ENCODE results near the gene SUSD6. TPM values are rescaled to one million over a fixed set of nuclear protein-coding genes. Genes with fewer than 3 reads are reported as not detected.

The SUSD6 gene
- total RNA-seq, 1 donor from 2014 or later = 34.2 TPM

DNA sequence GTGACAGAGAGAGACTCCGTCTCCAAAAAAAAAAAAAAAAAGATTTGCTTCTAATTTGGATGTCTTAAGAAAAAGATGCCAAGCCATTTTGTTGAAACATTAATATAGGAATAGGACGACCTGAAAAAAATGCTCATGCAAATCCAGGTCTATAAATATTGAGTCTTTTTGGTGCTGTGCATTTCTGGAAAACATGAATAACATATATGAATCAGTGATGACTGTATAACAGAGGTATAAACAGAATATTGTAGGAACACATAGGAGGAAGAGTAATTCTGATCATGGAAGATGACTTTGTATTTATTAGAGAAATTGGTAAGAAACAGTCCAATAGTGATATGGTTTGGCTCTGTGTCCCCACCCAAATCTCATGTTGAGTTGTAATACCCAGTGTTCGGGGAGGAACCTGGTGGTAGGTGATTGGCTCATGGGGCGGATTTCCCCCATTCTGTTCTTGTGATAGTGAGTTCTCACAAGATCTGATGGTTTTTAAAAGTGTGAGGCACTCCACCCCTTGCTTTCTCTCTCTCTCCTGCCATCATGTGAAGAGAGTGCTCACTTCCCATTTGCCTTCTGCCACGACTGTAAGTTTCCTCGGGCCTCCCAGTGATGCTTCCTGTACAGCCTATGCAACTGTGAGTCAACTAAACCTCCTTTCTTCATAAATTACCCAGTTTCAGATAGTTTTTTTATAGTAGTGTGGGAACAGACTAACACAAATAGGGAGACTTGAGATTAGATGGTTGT lies 152.5 kb downstream of the SUSD6 start:
- DNase-seq (ENCODE audit: low read depth) = no peak

Other genes with a start within 250 kb of the SUSD6 start
- 65.0 and 150 TPM in 2 replicates for gene ERH, start 213.3 kb upstream of the SUSD6 start, total RNA-seq
- 151 and 173 TPM in 2 replicates for gene SLC39A9, start 212.9 kb upstream of the SUSD6 start, total RNA-seq
- 0.10 TPM in 1 of 2 replicates, not detected in the other for gene PLEKHD1, start 126.9 kb upstream of the SUSD6 start, total RNA-seq
- gene CCDC177, start 36.7 kb upstream of the SUSD6 start, total RNA-seq = not detected in 2 replicates
- gene SRSF5, start 155.5 kb downstream of the SUSD6 start, total RNA-seq = 124 and 291 TPM in 2 replicates
- gene SLC10A1, start 185.6 kb downstream of the SUSD6 start, total RNA-seq = not detected in 2 replicates